T-cell (primary cell): ENCODE measurements around the gene ARMC5. TPM values are rescaled to one million over a fixed set of nuclear protein-coding genes. Genes with fewer than 3 reads are reported as not detected.

ENCODE experiments used
- total RNA-seq, 35 experiments: library from RNA in 6 of 35; stranded (reverse) in 6 of 35; fragments of 120-200 nt in 1 of 35; gene quantifications; one replicate each; pipeline versions ENCODE4 v1.2.1 to v1.2.4 and lab custom pipeline; 2013 to 2026

Gene ARMC5
- total RNA-seq, 5 donors from 2014 or later (not counting 1 experiment from before 2014, with no cell fraction given): 9.3 to 16.6 (median 10.2) TPM

Other genes starting within 250 kb of the ARMC5 start
- under 1 TPM in 3 of 5 donors, not detected in 2; 0.03 to 0.09 (median 0.09) TPM for gene TRIM72, start 245.4 kb upstream of the ARMC5 start, total RNA-seq
- not detected for gene PYDC1, start 242.4 kb upstream of the ARMC5 start, total RNA-seq
- gene ITGAM, start 199.5 kb upstream of the ARMC5 start, total RNA-seq: 10 to 100 TPM in 2 of 5 donors, 1 to 10 TPM in 3; 1.8 to 20.0 (median 4.1) TPM
- 1 to 10 TPM; 1.4 to 4.3 (median 3.9) TPM for gene ITGAX, start 104.3 kb upstream of the ARMC5 start, total RNA-seq
- under 1 TPM in 3 of 5 donors, not detected in 2; 0.22 to 0.70 (median 0.23) TPM for gene ITGAD, start 66.2 kb upstream of the ARMC5 start, total RNA-seq
- gene COX6A2, start 31.1 kb upstream of the ARMC5 start, total RNA-seq: not detected
- gene ZNF843, start 16.7 kb upstream of the ARMC5 start, total RNA-seq: under 1 TPM in 4 of 5 donors, not detected in 1; 0.16 to 0.53 (median 0.26) TPM
- gene TGFB1I1, start 12.7 kb downstream of the ARMC5 start, total RNA-seq: 1 to 10 TPM in 1 of 5 donors, under 1 TPM in 4; 0.40 to 1.1 (median 0.72) TPM
- 1 to 10 TPM; 2.6 to 4.2 (median 3.2) TPM for gene SLC5A2, start 23.6 kb downstream of the ARMC5 start, total RNA-seq
- gene RUSF1, start 48.9 kb downstream of the ARMC5 start, total RNA-seq: 100 to 1,000 TPM in 3 of 5 donors, 10 to 100 TPM in 2; 65.4 to 125 (median 107) TPM
- not detected for gene AHSP, start 68.4 kb downstream of the ARMC5 start, total RNA-seq